HL-60 (cell line): ENCODE results near the gene IRAK3.

ENCODE experiments used
- DNase-seq, 2 experiments: peaks; one replicate each; pipeline ENCODE4 v3.0.0-alpha.2; 2010 to 2020; ENCODE audit warnings: low read depth in 1 of 2, low spot score in 1 of 2
- H3K27ac ChIP-seq: fragments of 250-450 bp; sonication (Bioruptor Pico); replicated peaks from 2 replicates; pipeline ENCODE4 v1.5.1; 2020; ENCODE audit warnings: mild to moderate bottlenecking, moderate library complexity
- H3K27me3 ChIP-seq: fragments of 250-450 bp; sonication (Bioruptor Pico); 2 replicates; pipeline ENCODE4 v1.5.1; 2021; ENCODE audit warnings: mild to moderate bottlenecking, moderate library complexity; ENCODE audit not compliant: insufficient read depth, poor library complexity, severe bottlenecking
- H3K4me3 ChIP-seq: replicated peaks from 2 replicates; pipeline ENCODE4 v1.5.1; 2011; ENCODE audit warnings: mild to moderate bottlenecking, control low read depth, low read length; ENCODE audit not compliant: insufficient read depth
- GABPA ChIP-seq: IDR thresholded peaks from 2 replicates; pipeline ENCODE4 v1.6.1; 2012; ENCODE audit warnings: low read depth
- POLR2AphosphoS5 ChIP-seq: IDR thresholded peaks from 2 replicates; pipeline ENCODE4 v1.6.1; 2012; ENCODE audit warnings: low read depth
- SPI1 ChIP-seq: IDR thresholded peaks from 2 replicates; pipeline ENCODE4 v1.6.1; 2012; ENCODE audit warnings: low read depth, mild to moderate bottlenecking, borderline replicate concordance
- TF ChIP-seq, protein P1 (sequence below): IDR thresholded peaks from one replicate; pipeline ENCODE4 v1.5.1; 2011; ENCODE audit warnings: low read length, control low read depth, inconsistent platforms; ENCODE audit not compliant: insufficient read depth
- TF ChIP-seq, protein P2 (sequence below): IDR thresholded peaks from 2 replicates; pipeline ENCODE4 v1.6.1; 2012; ENCODE audit warnings: low read depth; ENCODE audit not compliant: insufficient replicate concordance

The IRAK3 gene

DNA sequence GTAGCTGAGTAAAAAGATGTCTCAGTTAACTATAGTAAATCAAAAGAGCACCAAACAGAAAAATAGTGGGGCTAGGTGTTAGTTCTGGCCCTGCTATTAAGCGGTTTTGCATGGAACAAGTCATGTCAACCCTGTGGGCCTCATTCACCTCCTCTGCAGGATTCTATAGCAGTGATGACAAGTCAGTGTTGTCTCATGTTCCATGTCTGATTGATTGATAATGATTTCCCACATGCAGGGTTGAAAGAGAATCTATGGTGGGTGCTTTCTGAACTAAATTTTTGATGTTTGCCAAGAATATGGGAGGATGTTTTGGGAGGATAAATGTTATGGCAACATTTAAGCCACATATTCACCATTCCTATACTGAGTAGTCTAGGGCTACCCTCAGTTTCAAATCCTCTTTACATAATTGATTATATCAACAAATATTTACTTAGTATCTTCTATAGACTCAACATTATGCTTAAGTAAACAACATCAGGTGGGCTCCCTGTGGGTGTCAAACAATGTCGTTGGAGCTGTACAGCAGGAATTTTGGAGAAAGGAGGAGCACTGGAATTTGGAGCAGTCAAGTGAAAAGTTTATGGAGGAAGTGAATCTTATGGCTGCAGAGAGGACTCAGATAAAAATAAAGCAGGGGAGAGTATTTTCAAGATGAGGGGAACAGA lies 48.6 kb downstream of the IRAK3 start:
- H3K27ac ChIP-seq: peak overlapping the region; percentile 96
- H3K27me3 ChIP-seq: no peaks in the 10 kb centered on the region
- TF ChIP-seq GABPA (no peak), POLR2AphosphoS5 (no peak), SPI1 (no peak)
- TF ChIP-seq, protein P1, sequence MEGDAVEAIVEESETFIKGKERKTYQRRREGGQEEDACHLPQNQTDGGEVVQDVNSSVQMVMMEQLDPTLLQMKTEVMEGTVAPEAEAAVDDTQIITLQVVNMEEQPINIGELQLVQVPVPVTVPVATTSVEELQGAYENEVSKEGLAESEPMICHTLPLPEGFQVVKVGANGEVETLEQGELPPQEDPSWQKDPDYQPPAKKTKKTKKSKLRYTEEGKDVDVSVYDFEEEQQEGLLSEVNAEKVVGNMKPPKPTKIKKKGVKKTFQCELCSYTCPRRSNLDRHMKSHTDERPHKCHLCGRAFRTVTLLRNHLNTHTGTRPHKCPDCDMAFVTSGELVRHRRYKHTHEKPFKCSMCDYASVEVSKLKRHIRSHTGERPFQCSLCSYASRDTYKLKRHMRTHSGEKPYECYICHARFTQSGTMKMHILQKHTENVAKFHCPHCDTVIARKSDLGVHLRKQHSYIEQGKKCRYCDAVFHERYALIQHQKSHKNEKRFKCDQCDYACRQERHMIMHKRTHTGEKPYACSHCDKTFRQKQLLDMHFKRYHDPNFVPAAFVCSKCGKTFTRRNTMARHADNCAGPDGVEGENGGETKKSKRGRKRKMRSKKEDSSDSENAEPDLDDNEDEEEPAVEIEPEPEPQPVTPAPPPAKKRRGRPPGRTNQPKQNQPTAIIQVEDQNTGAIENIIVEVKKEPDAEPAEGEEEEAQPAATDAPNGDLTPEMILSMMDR: no peak
- TF ChIP-seq, protein P2, sequence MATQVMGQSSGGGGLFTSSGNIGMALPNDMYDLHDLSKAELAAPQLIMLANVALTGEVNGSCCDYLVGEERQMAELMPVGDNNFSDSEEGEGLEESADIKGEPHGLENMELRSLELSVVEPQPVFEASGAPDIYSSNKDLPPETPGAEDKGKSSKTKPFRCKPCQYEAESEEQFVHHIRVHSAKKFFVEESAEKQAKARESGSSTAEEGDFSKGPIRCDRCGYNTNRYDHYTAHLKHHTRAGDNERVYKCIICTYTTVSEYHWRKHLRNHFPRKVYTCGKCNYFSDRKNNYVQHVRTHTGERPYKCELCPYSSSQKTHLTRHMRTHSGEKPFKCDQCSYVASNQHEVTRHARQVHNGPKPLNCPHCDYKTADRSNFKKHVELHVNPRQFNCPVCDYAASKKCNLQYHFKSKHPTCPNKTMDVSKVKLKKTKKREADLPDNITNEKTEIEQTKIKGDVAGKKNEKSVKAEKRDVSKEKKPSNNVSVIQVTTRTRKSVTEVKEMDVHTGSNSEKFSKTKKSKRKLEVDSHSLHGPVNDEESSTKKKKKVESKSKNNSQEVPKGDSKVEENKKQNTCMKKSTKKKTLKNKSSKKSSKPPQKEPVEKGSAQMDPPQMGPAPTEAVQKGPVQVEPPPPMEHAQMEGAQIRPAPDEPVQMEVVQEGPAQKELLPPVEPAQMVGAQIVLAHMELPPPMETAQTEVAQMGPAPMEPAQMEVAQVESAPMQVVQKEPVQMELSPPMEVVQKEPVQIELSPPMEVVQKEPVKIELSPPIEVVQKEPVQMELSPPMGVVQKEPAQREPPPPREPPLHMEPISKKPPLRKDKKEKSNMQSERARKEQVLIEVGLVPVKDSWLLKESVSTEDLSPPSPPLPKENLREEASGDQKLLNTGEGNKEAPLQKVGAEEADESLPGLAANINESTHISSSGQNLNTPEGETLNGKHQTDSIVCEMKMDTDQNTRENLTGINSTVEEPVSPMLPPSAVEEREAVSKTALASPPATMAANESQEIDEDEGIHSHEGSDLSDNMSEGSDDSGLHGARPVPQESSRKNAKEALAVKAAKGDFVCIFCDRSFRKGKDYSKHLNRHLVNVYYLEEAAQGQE: no peak
- no peak for DNase-seq
- no peak overlapping the region for H3K4me3 ChIP-seq

GRCh38 chr12:66239295-66239694 lies 50.3 kb downstream of the IRAK3 start:
- Histone ChIP-seq H3K4me3 (no peak overlapping the region), H3K27ac (peak overlapping the region; percentile 96), H3K27me3 (no peaks in the 10 kb centered on the region)
- TF ChIP-seq SPI1: no peak
- no peak for TF ChIP-seq POLR2AphosphoS5
- no peak for TF ChIP-seq GABPA
- TF ChIP-seq, protein P1: no peak
- TF ChIP-seq, protein P2: no peak
- DNase-seq: no peak

DNA sequence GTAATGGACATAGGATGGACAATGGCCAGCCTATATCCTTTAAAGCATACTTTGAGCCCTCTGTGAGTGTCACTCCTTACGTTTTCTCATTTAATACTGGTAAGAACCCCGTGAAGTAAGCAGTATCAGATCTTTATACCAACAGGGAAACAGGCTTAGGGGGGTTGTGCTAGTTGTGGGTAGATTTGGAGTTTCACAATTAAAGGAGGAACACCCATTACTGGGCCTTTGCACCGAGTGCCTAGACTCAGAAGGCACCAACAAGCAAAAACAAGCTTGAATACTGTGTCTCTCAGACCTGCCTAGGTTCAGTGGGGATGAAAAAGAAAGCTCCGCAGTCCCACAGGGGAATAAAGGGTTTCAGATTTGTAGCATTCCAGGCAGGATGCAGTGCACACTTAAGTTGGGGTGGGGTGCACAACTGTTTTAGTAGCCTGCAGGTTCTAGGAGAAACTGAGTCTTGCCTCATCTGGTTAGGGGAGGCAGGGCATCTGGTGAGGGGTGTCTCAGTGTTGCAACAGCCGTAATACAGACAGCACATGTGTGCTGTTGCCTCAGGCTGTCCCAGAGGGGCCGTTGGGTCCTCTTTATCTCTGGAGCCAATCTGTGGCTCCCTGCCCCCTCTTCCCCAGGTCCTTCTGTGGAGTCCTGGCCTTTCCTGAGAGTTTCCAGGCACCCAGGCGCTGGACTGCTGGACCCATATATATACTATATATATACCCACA lies 51.2 kb downstream of the IRAK3 start:
- Histone ChIP-seq H3K27ac (peak overlapping the region; percentile 96), H3K27me3 (no peaks in the 10 kb centered on the region), H3K4me3 (no peak overlapping the region)
- DNase-seq: peak; percentile 86
- TF ChIP-seq SPI1: peak; percentile 39; the same call in 1 of the 2 replicates
- TF ChIP-seq, protein P1: no peak
- TF ChIP-seq POLR2AphosphoS5: peak; percentile 76
- TF ChIP-seq GABPA: no peak
- TF ChIP-seq, protein P2: no peak
